Measurements from ENCODE around the gene LYST. TPM values are rescaled to one million over a fixed set of nuclear protein-coding genes. Genes with fewer than 3 reads are reported as not detected.
"Not testable (repeated sequence)": the region's sequence is repeated elsewhere in the genome, so short reads cannot be mapped to it uniquely, and the experiment has no call there.

Gene LYST
- polyA plus RNA-seq, 3 donors, result 3.1 to 9.4 (median 7.9) TPM

- no peak overlapping the region for H3K27ac ChIP-seq (ENCODE audit: low read depth, low read length)
- WGBS, 3 donors, result 86 to 95% (median 86%) methylated on average over 10 of the region's 10 CpGs
These were observed 228.8 kb downstream of the LYST start for GRCh38 chr1:235637756-235638534.

- H3K27ac ChIP-seq (ENCODE audit: low read depth, low read length), result no peak overlapping the region
- 59 to 73% (median 61%) methylated on average over 12 of the region's 12 CpGs for WGBS, 3 donors
These were observed 230.6 kb downstream of the LYST start for GRCh38 chr1:235635938-235636662.

- no peak overlapping the region for H3K27ac ChIP-seq (ENCODE audit: low read depth, low read length)
- 21 to 47% (median 22%) methylated on average over 14 of the region's 14 CpGs for WGBS, 3 donors
These were observed 234.0 kb downstream of the LYST start for GRCh38 chr1:235632506-235633401.

- H3K27ac ChIP-seq (ENCODE audit: low read depth, low read length), result no peak overlapping the region
- WGBS, 3 donors, result 79 to 90% (median 90%) methylated on average over 7 of the region's 7 CpGs
These were observed 234.9 kb downstream of the LYST start for GRCh38 chr1:235631816-235632215.

- WGBS, 3 donors, result 91 to 92% (median 92%) methylated on average over 10 of the region's 10 CpGs
- no peak overlapping the region for H3K27ac ChIP-seq (ENCODE audit: low read depth, low read length)
These were observed 238.2 kb downstream of the LYST start for GRCh38 chr1:235628316-235629005.

GRCh38 chr1:235625831-235626230, 240.9 kb downstream of the LYST start:
- 86 to 92% (median 92%) methylated on average over 4 of the region's 4 CpGs for WGBS, 3 donors
- no peak overlapping the region for H3K27ac ChIP-seq (ENCODE audit: low read depth, low read length)

GRCh38 chr1:235625340-235625739, 241.4 kb downstream of the LYST start:
- H3K27ac ChIP-seq (ENCODE audit: low read depth, low read length), result no peak overlapping the region
- WGBS, 3 donors, result 87 to 93% (median 90%) methylated on average over 3 of the region's 3 CpGs

GRCh38 chr1:235624721-235625333, 241.9 kb downstream of the LYST start:
- no peak overlapping the region for H3K27ac ChIP-seq (ENCODE audit: low read depth, low read length)
- 21 to 44% (median 30%) methylated on average over 8 of the region's 8 CpGs for WGBS, 3 donors

- WGBS, 3 donors, result 76 to 81% (median 80%) methylated on average over 18 of the region's 18 CpGs
These were observed 243.5 kb downstream of the LYST start for GRCh38 chr1:235622936-235623779.

GRCh38 chr1:235619149-235619548, 247.6 kb downstream of the LYST start:
- 62 to 83% (median 63%) methylated on average over 2 of the region's 2 CpGs for WGBS, 3 donors
- H3K27ac ChIP-seq (ENCODE audit: low read depth, low read length), result not testable (repeated sequence)

More at GRCh38 chr1:235622936-235623779, 243.5 kb downstream of the LYST start:
- H3K27ac ChIP-seq (ENCODE audit: low read depth, low read length), result no peak overlapping the region

- H3K27ac ChIP-seq (ENCODE audit: low read depth, low read length), result no peak overlapping the region
- 85 to 94% (median 93%) methylated on average over 3 of the region's 3 CpGs for WGBS, 3 donors
These were observed 248.9 kb downstream of the LYST start for GRCh38 chr1:235617808-235618207.

GRCh38 chr1:235617140-235617539, 249.6 kb downstream of the LYST start:
- H3K27ac ChIP-seq (ENCODE audit: low read depth, low read length), result no peak overlapping the region
- 80 to 90% (median 90%) methylated on average over 3 of the region's 3 CpGs for WGBS, 3 donors

GRCh38 chr1:235614442-235614954, 252.2 kb downstream of the LYST start:
- WGBS, 3 donors, result 72 to 86% (median 77%) methylated on average over 7 of the region's 7 CpGs
- H3K27ac ChIP-seq (ENCODE audit: low read depth, low read length), result no peak overlapping the region

GRCh38 chr1:235613602-235614001, 253.1 kb downstream of the LYST start:
- no peak overlapping the region for H3K27ac ChIP-seq (ENCODE audit: low read depth, low read length)
- WGBS, 3 donors, result 72 to 76% (median 72%) methylated on average over 2 of the region's 2 CpGs

- H3K27ac ChIP-seq (ENCODE audit: low read depth, low read length), result no peak overlapping the region
- WGBS, 3 donors, result 75 to 82% (median 76%) methylated on average over 3 of the region's 3 CpGs
These were observed 253.9 kb downstream of the LYST start for GRCh38 chr1:235612761-235613160.

Measured in adipose tissue (tissue), 3 donors.